Stimulated activated naive CD8-positive, alpha-beta T cell treated with anti-CD3 and anti-CD28 coated beads, Interleukin-15, amount 100 ng/mL, for 72 hours (primary cell): ENCODE measurements around the gene PROSER3.

ENCODE experiments used
- ATAC-seq: fragments of 150-1000 bp; cut with Tn5 transposase; 2 replicates; pipeline ENCODE4 v1.10.0; 2021; ENCODE audit warnings: mild to moderate bottlenecking, moderate library complexity
- DNase-seq, 2 donors: peaks; one replicate each; pipeline ENCODE4 v3.0.0; 2021 to 2022
- H3K27ac Mint-ChIP-seq, 2 donors: one replicate each; pipeline ENCODE4 v1.8.0; 2022; ENCODE audit warnings: mild to moderate bottlenecking in 2 of 2, mixed read lengths in 2 of 2, moderate library complexity in 2 of 2
- H3K27me3 Mint-ChIP-seq: one replicate; pipeline ENCODE4 v1.8.0; 2022; ENCODE audit warnings: mixed read lengths
- H3K4me1 Mint-ChIP-seq: one replicate; pipeline ENCODE4 v1.8.0; 2022; ENCODE audit warnings: mild to moderate bottlenecking, mixed read lengths
- H3K4me3 Mint-ChIP-seq, 2 donors: one replicate each; pipeline ENCODE4 v1.8.0; 2022; ENCODE audit warnings: mild to moderate bottlenecking in 2 of 2, mixed read lengths in 2 of 2, moderate library complexity in 1 of 2
- H3K9me3 Mint-ChIP-seq, 2 donors: one replicate each; pipeline ENCODE4 v1.8.0; 2022; ENCODE audit warnings: mixed read lengths in 2 of 2

The PROSER3 gene

DNA sequence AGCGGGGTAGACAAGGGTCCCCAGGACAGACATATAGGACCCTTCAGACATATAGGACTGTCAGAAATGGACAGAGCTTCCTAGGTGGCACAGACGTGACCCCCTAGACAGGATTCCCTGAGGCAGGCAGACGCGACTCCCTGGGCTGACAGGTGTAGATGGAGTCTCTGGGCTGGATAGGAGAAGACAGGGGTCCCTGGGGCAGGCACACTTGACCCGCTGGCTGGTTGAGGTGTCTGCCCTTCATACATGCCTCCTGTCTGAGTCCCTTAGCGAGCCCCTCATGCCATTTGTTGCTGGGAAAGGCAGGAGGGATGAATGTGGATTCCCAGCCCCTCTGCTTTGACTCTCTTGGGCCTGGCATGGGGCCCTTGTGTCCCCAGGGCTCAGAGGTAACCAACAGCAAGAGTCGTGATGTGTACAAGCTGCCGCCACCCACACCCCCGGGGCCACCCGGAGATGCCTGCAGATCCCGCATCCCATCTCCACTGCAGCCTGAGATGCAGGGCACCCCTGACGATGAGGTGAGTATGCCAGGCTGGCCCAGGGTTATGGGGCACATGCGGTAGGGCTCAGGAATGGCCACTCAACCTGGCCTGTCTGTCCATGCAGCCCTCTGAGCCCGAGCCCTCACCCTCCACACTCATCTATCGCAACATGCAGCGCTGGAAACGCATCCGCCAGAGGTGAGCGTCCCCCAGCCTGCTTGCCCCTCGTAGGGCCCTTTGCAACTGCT, 4.2 kb upstream of the PROSER3 start:
- H3K9me3 Mint-ChIP-seq: no peaks in the 10 kb centered on the region
- ATAC-seq (no peak), DNase-seq (no peak)
- H3K27ac Mint-ChIP-seq: no peak overlapping the region
- H3K4me3 Mint-ChIP-seq: no peak overlapping the region
- H3K27me3 Mint-ChIP-seq: peaks cover 13% of the 10 kb centered on the region
- peaks cover 47% of the 10 kb centered on the region for H3K4me1 Mint-ChIP-seq

DNA sequence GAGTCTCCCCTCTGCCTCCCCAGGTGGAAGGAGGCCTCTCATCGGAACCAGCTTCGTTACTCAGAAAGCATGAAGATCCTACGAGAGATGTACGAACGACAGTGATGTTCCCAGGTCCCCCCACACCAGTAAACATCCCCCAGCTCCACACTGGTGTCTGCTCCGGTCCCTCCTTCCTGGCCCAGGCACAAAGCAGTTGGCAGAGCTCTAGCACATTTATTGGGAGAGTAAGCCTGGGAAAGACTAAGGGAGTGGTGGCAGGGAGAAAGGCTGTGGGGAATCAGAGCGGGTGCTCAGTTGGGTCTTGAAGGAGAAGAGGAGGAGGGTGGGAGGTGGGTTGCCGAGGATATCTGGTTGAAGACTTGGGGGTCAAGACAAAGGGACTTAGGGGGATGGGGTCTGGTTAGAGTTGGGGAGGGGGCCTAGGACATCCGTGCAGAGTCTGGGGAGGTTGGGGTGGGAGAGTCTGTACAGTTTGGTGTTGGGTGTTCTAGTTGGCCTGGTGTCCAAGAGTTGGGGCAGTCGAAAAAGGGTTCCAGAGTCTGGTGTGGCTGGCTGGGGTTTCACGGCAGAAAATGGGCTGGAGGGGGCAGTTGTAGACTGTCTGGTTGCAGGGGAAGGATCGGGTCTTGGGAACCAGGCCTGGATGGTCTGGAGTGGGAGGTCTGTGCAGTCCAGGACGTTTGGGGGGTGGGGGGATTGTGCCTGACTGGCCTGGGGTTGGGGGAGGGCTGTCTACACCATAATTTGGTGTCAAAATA, 3.4 kb upstream of the PROSER3 start:
- peak overlapping the region in 1 of 2 donors; percentile 30 for H3K4me3 Mint-ChIP-seq
- no peak for ATAC-seq
- peaks cover 13% of the 10 kb centered on the region for H3K27me3 Mint-ChIP-seq
- H3K4me1 Mint-ChIP-seq: peaks cover 47% of the 10 kb centered on the region
- no peak overlapping the region for H3K27ac Mint-ChIP-seq
- DNase-seq: no peak
- H3K9me3 Mint-ChIP-seq: no peaks in the 10 kb centered on the region

GRCh38 chr19:35755131-35755549, 2.8 kb upstream of the PROSER3 start:
- ATAC-seq (no peak), DNase-seq (no peak)
- Mint-ChIP-seq H3K4me3 (peak overlapping the region; percentile 30 to 94), H3K9me3 (no peaks in the 10 kb centered on the region), H3K27me3 (peaks cover 13% of the 10 kb centered on the region), H3K27ac (peak overlapping the region in 1 of 2 donors; percentile 52), H3K4me1 (peaks cover 47% of the 10 kb centered on the region)

GRCh38 chr19:35755550-35756376, 2.2 kb upstream of the PROSER3 start:
- DNase-seq: peak; percentile 49 to 55
- peak overlapping the region; percentile 75 to 94 for H3K4me3 Mint-ChIP-seq
- ATAC-seq: no peak
- H3K27me3 Mint-ChIP-seq: peaks cover 13% of the 10 kb centered on the region
- H3K27ac Mint-ChIP-seq: peak overlapping the region in 1 of 2 donors; percentile 35
- no peaks in the 10 kb centered on the region for H3K9me3 Mint-ChIP-seq
- H3K4me1 Mint-ChIP-seq: peaks cover 43% of the 10 kb centered on the region

DNA sequence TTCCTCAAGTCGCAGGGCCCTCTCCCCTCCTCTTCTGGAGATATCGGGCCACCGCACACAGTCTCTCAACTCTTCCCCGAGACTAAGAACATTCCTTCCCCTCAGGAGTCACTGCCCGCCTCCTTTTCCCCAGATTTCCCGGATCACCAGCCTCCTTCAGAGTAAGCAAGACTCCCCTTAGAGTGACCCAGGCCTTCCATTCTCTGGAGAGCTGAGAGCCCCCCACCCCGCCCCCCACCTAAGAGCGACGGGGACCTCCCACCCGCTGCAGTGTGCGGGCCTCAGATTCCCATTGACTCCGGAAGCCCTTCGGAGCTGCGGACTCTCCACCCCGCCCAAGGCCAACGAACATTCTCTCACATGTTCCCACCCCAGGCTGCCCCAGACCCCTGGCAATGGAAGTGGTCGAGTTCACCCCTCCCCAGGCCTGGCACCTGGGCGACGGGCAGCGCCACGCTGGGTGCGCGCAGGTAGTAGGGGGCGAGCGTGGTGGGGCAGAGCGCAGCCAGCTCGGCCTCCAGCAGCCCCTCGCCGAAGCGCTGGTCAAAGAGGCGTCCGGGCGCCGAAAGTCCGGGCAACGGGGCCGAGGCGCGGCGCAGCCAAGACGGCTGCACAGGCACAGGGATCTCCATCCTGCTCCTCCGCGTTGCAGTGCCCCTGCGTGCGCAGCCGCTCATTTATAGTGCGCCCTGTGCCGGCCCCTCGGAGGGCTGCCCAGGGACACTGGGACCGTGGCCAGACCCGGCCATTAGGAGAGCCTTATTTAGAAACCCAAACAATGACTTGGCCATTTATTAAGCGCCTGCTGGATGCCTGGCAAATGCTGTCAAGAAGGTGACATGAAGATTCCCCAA, 1.4 kb upstream of the PROSER3 start, which contains the start of gene HSPB6:
Gene HSPB6 (minus strand): TSS at position 653 of the 854 bp plus-strand sequence. CDS start 21 bp downstream, at position 632.
- H3K9me3 Mint-ChIP-seq: no peaks in the 10 kb centered on the region

DNA sequence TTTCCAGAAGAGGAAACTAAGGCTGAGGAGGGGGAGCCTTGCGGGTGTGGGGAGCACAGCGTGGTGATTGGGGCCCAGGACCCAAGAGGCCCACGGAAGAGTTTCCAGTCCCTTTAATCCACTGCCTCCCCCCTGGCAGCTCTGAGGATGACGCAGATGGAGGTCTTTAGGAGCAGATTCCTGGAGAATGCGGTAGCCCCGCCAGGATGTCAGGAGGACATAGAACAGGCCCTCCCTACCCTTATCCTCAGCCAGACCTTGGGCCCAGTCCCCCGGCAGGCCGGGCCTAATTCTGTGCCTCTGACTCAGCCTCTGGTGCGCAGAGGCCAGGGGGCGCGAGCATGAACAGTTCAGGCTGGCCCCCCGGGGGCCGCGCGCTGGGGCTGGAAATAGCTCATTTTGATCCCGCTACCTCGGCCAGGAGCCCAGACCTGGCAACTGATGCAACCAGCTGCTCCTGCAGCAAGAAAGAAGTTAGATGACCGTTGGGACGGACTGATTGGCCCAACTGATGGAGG, 686 bp upstream of the PROSER3 start:
- ATAC-seq: peak; percentile 44

More for the DNA sequence above, 1.4 kb upstream of the PROSER3 start, which contains the start of gene HSPB6:
- H3K27ac Mint-ChIP-seq: peak within 1 kb of the TSS; percentile 95 to 99
- no peak for DNase-seq
- no peak for ATAC-seq
- peak within 1 kb of the TSS; percentile 94 to 98 for H3K4me3 Mint-ChIP-seq
- peaks cover 43% of the 10 kb centered on the region for H3K4me1 Mint-ChIP-seq
- H3K27me3 Mint-ChIP-seq: peaks cover 13% of the 10 kb centered on the region

GRCh38 chr19:35759697-35760096, 1.7 kb downstream of the PROSER3 start:
- DNase-seq (no peak), ATAC-seq (no peak)
- no peaks in the 10 kb centered on the region for H3K9me3 Mint-ChIP-seq
- H3K4me3 Mint-ChIP-seq: peak overlapping the region; percentile 94 to 98
- H3K4me1 Mint-ChIP-seq: peaks cover 42% of the 10 kb centered on the region
- peak overlapping the region in 1 of 2 donors; percentile 80 for H3K27ac Mint-ChIP-seq
- H3K27me3 Mint-ChIP-seq: peaks cover 13% of the 10 kb centered on the region

More for the DNA sequence above, 686 bp upstream of the PROSER3 start:
- no peaks in the 10 kb centered on the region for H3K9me3 Mint-ChIP-seq
- peaks cover 43% of the 10 kb centered on the region for H3K4me1 Mint-ChIP-seq
- peak overlapping the region; percentile 94 to 98 for H3K4me3 Mint-ChIP-seq
- peak overlapping the region; percentile 95 to 99 for H3K27ac Mint-ChIP-seq
- H3K27me3 Mint-ChIP-seq: peaks cover 13% of the 10 kb centered on the region
- DNase-seq: peak; percentile 66

- ATAC-seq: no peak
These were observed 2.9 kb downstream of the PROSER3 start for GRCh38 chr19:35760711-35761349.

DNA sequence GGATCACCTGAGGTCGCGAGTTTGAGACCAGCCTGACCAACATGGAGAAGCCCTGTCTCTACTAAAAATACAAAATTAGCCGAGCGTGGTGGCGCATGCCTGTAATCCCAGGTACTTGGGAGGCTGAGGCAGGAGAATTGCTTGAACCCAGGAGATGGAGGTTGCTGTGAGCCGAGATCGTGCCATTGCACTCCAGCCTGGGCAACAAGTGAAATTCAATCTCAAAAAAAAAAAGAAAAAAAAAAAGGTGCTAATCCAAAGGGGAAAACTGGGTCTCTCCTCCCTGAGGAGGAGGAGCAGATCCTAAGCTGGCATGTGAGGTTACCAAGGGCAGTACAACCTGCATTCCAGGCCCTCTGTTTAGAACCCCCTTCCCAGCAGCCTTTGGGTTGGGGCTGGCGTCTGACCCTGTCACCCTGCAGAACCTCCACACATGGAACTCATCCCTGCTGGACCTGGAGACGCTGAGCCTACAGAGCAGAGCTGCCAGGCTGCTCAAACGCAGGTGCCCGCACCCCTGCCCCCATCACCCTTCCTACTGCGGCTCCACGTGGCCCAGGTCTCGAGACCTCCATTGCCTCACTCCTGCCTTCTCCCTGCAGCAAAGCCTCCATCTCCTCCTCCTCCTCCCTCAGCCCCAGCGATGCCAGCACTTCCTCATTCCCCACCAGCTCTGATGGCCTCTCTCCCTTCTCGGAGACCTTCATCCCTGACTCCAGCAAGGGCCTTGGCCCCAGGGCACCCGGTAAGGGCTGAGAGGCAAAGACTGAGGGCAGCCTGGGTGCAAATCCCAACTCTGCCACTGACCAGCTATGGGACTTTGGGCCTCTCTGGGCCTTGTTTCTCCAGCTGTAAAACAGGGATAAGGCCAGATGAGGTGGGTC, 6.7 kb downstream of the PROSER3 start:
- ATAC-seq (no peak), DNase-seq (no peak)
- Mint-ChIP-seq H3K4me3 (no peak overlapping the region), H3K4me1 (peaks cover 11% of the 10 kb centered on the region), H3K27ac (no peak overlapping the region), H3K9me3 (no peaks in the 10 kb centered on the region), H3K27me3 (no peaks in the 10 kb centered on the region)

More at GRCh38 chr19:35760711-35761349, 2.9 kb downstream of the PROSER3 start:
- DNase-seq: no peak
- Mint-ChIP-seq H3K27me3 (peaks cover 13% of the 10 kb centered on the region), H3K4me3 (no peak overlapping the region), H3K4me1 (peaks cover 32% of the 10 kb centered on the region), H3K9me3 (no peaks in the 10 kb centered on the region), H3K27ac (no peak overlapping the region)

DNA sequence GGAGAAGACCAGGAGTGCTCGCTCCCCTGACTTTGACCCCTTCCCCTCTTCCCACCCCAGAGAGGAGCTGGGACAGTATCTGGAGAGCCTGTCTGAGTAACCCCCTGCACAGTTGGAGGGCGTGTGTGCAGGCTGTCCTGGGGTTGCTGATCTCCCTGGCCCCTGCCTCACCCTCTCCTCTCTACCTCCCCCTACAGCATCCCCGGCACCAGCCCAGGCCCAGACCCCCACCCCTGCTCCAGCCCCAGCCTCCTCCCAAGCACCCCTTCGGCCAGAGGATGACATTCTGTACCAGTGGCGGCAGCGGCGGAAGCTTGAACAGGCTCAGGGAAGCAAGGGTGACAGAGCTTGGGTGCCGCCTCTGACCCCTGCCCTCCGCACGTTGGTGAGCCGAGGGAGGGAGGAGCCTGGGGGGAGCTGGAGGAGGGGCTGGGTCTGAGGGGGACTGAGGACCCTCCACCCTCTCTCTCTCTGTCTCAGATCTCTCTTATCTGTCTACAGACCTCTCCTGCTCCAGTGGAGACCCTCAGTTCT, 8.7 kb downstream of the PROSER3 start:
- H3K9me3 Mint-ChIP-seq: no peaks in the 10 kb centered on the region
- H3K4me3 Mint-ChIP-seq: no peak overlapping the region
- H3K4me1 Mint-ChIP-seq: peaks cover 7% of the 10 kb centered on the region
- no peaks in the 10 kb centered on the region for H3K27me3 Mint-ChIP-seq
- ATAC-seq: peak; percentile 55
- peak overlapping the region in 1 of 2 donors; percentile 19 for H3K27ac Mint-ChIP-seq
- no peak for DNase-seq

DNA sequence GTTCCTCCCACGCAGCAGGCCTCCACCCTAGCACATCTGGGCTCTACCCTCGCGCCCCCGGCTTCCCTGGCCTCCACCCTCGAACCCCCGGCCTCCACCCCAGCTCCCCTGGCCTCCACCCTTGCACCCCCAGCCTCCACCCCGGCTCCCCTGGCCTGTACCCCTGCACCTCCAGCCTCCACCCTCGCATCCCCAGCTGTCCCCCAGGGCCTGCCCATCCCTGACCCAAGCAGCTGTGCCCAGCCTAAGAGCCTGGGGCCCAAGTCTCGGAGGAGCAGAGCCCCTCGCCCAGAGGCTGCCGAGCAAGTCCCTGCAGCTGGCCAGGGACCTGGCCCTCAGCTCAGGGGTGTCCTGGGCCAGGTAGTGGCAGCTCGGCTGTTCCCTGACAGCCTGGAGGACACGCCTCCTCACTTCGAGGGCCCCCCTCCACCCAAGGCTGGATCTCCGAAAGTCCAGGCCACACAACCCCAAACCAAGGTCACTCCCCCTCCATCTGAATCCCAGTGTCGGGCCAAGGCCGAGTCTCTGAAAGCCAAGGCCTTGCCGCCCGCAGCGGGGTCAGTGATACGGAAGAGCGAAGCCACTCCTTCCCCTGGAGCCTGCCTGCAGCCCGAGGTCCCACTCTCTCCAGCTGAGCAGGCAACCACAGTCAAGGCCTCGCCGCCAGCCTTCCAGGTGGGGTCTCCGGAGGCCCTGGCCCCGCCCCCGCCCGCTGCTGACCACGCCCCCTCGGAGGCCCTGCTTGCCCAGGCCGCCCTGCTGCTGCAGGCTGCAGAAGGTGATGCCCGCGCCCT, 9.5 kb downstream of the PROSER3 start:
- Mint-ChIP-seq H3K4me1 (peaks cover 7% of the 10 kb centered on the region), H3K27me3 (no peaks in the 10 kb centered on the region), H3K27ac (no peak overlapping the region), H3K4me3 (no peak overlapping the region), H3K9me3 (no peaks in the 10 kb centered on the region)
- peak; percentile 71 for ATAC-seq
- DNase-seq: no peak

DNA sequence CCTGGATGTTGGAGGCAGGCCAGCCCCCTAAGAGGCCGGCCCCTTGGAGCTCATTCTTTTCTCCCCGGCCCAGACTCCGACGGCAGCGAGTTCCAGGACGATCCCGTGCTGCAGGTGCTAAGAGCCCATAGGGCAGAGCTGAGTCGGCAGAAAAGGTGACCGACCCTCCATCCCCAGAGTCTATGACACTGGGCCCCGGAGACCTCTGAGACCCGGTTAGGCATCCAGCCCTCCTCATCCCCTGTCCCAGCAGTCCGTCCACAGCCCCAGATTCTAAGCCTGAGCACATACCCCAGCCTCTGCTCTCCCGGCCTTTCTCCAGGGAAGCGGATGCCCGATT, 10.1 kb downstream of the PROSER3 start:
- H3K27ac Mint-ChIP-seq: no peak overlapping the region

More for the DNA sequence above, 10.1 kb downstream of the PROSER3 start:
- Mint-ChIP-seq H3K4me1 (peaks cover 7% of the 10 kb centered on the region), H3K4me3 (no peak overlapping the region), H3K27me3 (no peaks in the 10 kb centered on the region), H3K9me3 (no peaks in the 10 kb centered on the region)
- DNase-seq: no peak
- no peak for ATAC-seq
